BE2C (cell line): ENCODE measurements around the gene STIL.

ENCODE experiments used
- DNase-seq: peaks from one replicate; pipeline ENCODE4 v3.0.0-alpha.2; 2020
- H3K27me3 ChIP-seq: fragments of 250-450 bp; sonication (Bioruptor Pico); 2 replicates; pipeline ENCODE4 v1.5.1; 2020; ENCODE audit warnings: mild to moderate bottlenecking
- H3K36me3 ChIP-seq: fragments of 250-450 bp; sonication (Bioruptor Pico); 2 replicates; pipeline ENCODE4 v1.5.1; 2020; ENCODE audit warnings: mild to moderate bottlenecking
- H3K4me1 ChIP-seq: fragments of 250-450 bp; sonication (Bioruptor Pico); 2 replicates; pipeline ENCODE4 v1.5.1; 2020
- H3K4me3 ChIP-seq: 2 replicates; pipeline ENCODE4 v1.5.1; 2011; ENCODE audit warnings: low read depth, low read length
- H3K9me3 ChIP-seq: fragments of 250-450 bp; sonication (Bioruptor Pico); 2 replicates; pipeline ENCODE4 v1.5.1; 2020
- TF ChIP-seq, protein P1 (sequence below): IDR thresholded peaks from 2 replicates; pipeline ENCODE4 v1.5.1; 2012; ENCODE audit warnings: mild to moderate bottlenecking, low read depth, low read length

The STIL gene

DNA sequence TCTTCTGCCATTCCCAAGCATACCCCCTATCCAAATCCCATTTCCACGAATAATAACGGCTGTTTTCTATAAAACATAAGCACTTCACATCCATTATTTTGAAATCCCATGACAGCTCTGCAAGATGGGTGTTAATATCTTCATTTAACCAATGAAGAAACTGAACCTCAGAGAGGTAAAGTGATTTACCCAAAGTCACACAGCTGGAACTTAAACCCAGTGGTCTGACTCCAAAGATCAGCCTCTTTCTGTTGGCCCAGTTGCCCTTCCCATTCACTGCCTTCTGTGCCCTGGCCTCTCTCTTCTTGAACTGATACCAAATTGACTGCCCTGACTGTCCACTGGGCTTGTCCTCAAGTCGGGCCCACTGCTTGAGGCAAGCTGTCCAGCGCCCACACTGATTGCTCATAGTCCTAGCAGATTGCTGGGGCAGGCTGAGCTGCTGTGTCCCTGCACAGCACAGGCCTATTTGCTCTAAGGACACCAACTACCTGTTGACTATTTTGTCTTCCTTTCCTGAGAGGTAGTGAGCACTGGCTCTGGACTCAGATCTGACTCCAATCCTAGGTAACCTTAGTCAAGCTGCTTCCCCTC, 101.2 kb downstream of the STIL start:
- no peaks in the 10 kb centered on the region for H3K9me3 ChIP-seq
- DNase-seq = no peak
- H3K36me3 ChIP-seq = no peaks in the 10 kb centered on the region
- TF ChIP-seq, protein P1, sequence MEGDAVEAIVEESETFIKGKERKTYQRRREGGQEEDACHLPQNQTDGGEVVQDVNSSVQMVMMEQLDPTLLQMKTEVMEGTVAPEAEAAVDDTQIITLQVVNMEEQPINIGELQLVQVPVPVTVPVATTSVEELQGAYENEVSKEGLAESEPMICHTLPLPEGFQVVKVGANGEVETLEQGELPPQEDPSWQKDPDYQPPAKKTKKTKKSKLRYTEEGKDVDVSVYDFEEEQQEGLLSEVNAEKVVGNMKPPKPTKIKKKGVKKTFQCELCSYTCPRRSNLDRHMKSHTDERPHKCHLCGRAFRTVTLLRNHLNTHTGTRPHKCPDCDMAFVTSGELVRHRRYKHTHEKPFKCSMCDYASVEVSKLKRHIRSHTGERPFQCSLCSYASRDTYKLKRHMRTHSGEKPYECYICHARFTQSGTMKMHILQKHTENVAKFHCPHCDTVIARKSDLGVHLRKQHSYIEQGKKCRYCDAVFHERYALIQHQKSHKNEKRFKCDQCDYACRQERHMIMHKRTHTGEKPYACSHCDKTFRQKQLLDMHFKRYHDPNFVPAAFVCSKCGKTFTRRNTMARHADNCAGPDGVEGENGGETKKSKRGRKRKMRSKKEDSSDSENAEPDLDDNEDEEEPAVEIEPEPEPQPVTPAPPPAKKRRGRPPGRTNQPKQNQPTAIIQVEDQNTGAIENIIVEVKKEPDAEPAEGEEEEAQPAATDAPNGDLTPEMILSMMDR = no peak
- H3K4me3 ChIP-seq = no peak overlapping the region
- no peaks in the 10 kb centered on the region for H3K27me3 ChIP-seq
- H3K4me1 ChIP-seq = no peaks in the 10 kb centered on the region

DNA sequence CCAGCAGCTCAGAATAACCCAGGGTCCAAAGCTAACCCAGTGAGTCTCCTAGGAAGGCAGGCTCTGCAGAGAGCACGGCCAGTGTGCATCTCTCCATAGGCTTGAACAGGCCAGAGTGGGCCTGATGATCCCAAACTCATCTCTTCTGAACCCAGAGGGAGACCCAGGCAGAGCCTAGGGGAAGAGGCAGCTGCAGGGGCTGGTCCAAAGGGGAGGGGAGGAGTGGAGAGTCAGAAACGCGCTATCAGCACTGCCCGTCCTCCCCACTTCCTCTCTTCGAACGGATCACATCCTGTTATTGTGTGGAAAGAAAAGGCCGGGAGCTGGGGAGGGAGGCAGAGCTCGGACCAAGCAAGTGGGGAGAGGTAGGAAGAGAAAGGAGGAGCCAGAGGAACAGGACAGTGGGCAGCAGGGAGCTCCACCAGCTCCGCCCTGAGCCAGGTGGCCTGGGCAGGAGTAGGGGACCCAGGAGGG, 102.1 kb downstream of the STIL start:
- no peaks in the 10 kb centered on the region for H3K36me3 ChIP-seq
- H3K9me3 ChIP-seq = no peaks in the 10 kb centered on the region
- no peaks in the 10 kb centered on the region for H3K4me1 ChIP-seq
- no peak overlapping the region for H3K4me3 ChIP-seq
- TF ChIP-seq, protein P1 = no peak
- no peak for DNase-seq
- H3K27me3 ChIP-seq = no peaks in the 10 kb centered on the region

DNA sequence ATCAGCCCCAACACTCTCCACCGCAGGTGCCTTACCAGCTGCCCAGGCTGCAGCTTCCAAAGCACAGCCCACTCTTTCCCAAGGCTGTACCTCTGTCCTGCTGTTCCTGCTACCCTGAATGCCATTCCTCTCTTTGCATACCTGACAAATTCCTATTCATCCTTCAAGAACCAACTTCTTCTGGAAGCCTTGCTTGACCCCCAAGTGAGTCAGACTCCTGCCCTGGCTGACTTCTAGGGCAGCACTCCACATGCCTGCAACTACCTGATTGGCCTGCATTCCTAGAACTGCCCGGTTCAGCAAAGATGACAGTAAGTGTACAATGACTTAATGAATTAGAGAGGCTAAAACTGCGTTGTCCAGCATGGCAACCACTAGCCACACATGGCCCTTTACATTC, 103.3 kb downstream of the STIL start:
- no peaks in the 10 kb centered on the region for H3K36me3 ChIP-seq
- no peaks in the 10 kb centered on the region for H3K9me3 ChIP-seq
- DNase-seq = no peak
- H3K4me3 ChIP-seq = no peak overlapping the region
- no peaks in the 10 kb centered on the region for H3K4me1 ChIP-seq
- H3K27me3 ChIP-seq = no peaks in the 10 kb centered on the region
- TF ChIP-seq, protein P1 = no peak

GRCh38 chr1:47209725-47210325, 104.1 kb downstream of the STIL start:
- no peaks in the 10 kb centered on the region for H3K4me1 ChIP-seq
- no peak overlapping the region for H3K4me3 ChIP-seq
- H3K9me3 ChIP-seq = no peaks in the 10 kb centered on the region
- TF ChIP-seq, protein P1 = no peak
- DNase-seq = no peak
- H3K27me3 ChIP-seq = no peaks in the 10 kb centered on the region
- no peaks in the 10 kb centered on the region for H3K36me3 ChIP-seq

DNA sequence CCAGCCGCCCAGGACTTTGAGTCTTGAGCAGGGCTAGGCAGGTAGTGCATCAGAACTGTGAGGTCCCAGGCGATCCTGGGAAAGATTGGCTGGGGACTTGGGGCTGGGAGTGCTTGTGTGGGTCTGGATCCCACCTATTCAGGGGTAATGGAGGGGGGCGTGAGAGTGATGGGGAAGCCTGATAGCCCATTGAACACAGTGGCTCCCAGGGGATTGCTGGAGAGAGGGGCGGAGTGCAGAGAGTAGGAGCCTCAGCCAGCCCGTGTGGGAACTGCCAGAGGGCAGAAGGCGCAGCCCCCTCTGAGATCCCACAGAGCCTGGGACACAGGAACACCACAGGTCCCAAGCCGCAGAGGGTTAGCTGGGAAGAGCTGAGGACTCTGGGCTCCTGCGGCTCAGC, 104.9 kb downstream of the STIL start:
- DNase-seq = no peak
- Histone ChIP-seq H3K27me3 (no peaks in the 10 kb centered on the region), H3K4me3 (no peak overlapping the region), H3K36me3 (no peaks in the 10 kb centered on the region), H3K4me1 (no peaks in the 10 kb centered on the region), H3K9me3 (no peaks in the 10 kb centered on the region)
- TF ChIP-seq, protein P1 = no peak

DNA sequence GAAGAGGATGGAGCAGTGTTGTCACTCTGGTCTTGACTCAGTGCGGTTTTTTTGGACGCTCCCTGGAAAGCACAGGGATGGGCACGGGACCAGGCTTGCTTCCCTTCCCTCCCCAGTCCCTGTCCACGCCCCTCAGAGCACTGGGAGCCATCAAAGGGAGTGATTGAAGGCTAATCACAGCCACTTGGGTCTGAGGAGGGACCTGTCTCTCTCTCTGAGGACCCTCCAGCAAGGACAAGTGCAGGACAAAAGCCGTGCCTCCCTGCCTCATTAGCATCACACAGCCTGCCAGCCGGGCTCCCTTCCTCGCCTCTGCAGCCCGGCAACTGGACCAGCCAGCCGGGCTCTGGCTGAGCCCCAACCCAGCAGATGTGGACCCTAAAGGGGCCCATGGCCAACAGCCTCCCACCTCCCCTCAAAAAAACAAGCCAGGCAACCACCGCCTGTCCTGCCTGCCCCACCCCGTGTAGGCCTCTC, 105.5 kb downstream of the STIL start:
- no peaks in the 10 kb centered on the region for H3K27me3 ChIP-seq
- DNase-seq = no peak
- H3K36me3 ChIP-seq = no peaks in the 10 kb centered on the region
- no peaks in the 10 kb centered on the region for H3K4me1 ChIP-seq
- TF ChIP-seq, protein P1 = no peak
- no peak overlapping the region for H3K4me3 ChIP-seq
- H3K9me3 ChIP-seq = no peaks in the 10 kb centered on the region
